Epithelial cell of proximal tubule (primary cell): ENCODE results near the gene DNAJC11. TPM values are rescaled to one million over a fixed set of nuclear protein-coding genes. Genes with fewer than 3 reads are reported as not detected.

Experiments
- DNase-seq: peaks from one replicate; pipeline ENCODE4 v3.0.0-alpha.2; 2011; ENCODE audit warnings: low read depth
- H3K4me3 ChIP-seq: 2 replicates; pipeline ENCODE4 v1.5.1; 2011; ENCODE audit warnings: low read depth, mild to moderate bottlenecking, low read length
- CTCF ChIP-seq: conservative IDR thresholded peaks from 2 replicates; pipeline ENCODE4 v1.5.1; 2012; ENCODE audit warnings: low read depth, mild to moderate bottlenecking, low read length
- total RNA-seq: library from RNA; depleted of rRNA; stranded (reverse); fragments of >200 nt; gene quantifications from 2 replicates; pipeline ENCODE4 v1.2.3, GENCODE V29; 2015

DNAJC11 gene
- total RNA-seq, 1 donor from 2014 or later: 32.8 TPM

GRCh38 chr1:6632588-6633514 is 68.8 kb downstream of the DNAJC11 start:
- H3K4me3 ChIP-seq: no peak overlapping the region
- no peak for TF ChIP-seq CTCF
- DNase-seq: no peak

- TF ChIP-seq CTCF: no peak
Observed at GRCh38 chr1:6631058-6631457, 70.6 kb downstream of the DNAJC11 start.

GRCh38 chr1:6630027-6630426 is 71.6 kb downstream of the DNAJC11 start:
- no peak for DNase-seq
- no peak for TF ChIP-seq CTCF
- no peak overlapping the region for H3K4me3 ChIP-seq

More at GRCh38 chr1:6631058-6631457, 70.6 kb downstream of the DNAJC11 start:
- H3K4me3 ChIP-seq: no peak overlapping the region
- no peak for DNase-seq

GRCh38 chr1:6628971-6629479 is 72.6 kb downstream of the DNAJC11 start:
- H3K4me3 ChIP-seq: no peak overlapping the region
- no peak for TF ChIP-seq CTCF
- no peak for DNase-seq

GRCh38 chr1:6627841-6628545 is 73.6 kb downstream of the DNAJC11 start:
- no peak for TF ChIP-seq CTCF
- no peak for DNase-seq
- H3K4me3 ChIP-seq: no peak overlapping the region

GRCh38 chr1:6627031-6627430 is 74.6 kb downstream of the DNAJC11 start:
- DNase-seq: no peak
- TF ChIP-seq CTCF: no peak
- H3K4me3 ChIP-seq: no peak overlapping the region
